ENCODE measurements around the gene TRIM26. TPM values are rescaled to one million over a fixed set of nuclear protein-coding genes. Genes with fewer than 3 reads are reported as not detected.

TRIM26 gene
- total RNA-seq, 1 donor from 2014 or later: 24.2 TPM

DNA sequence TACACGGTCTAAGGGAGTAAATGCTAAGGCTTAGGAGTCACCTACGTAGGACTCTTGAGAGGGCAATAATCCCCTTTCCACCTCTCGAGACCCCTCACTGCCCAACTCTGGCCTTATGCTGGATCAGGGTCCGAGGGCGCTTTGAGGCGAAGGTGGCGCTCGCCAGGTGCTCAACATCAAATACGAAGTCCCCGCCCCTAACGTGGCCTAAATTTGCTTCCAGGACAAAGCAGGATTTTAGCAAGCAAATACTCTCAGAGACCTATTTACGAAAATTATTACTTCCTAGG, 406 bp upstream of the TRIM26 start:
- intact Hi-C loops (cut with DNase I): loop anchor here (5.0 kb wide), 1 partner anchor 114 kb away; the partner anchor contains the start of gene TRIM39

GRCh38 chr6:30211899-30212298, 1.3 kb downstream of the TRIM26 start:
- intact Hi-C loops (cut with DNase I): loop anchor here (5.0 kb wide), 1 partner anchor 115 kb away; the partner anchor contains the start of gene TRIM39
- DNase-seq (ENCODE audit: low spot score): no peak

More for the DNA sequence above, 406 bp upstream of the TRIM26 start:
- DNase-seq (ENCODE audit: low spot score): no peak

DNA sequence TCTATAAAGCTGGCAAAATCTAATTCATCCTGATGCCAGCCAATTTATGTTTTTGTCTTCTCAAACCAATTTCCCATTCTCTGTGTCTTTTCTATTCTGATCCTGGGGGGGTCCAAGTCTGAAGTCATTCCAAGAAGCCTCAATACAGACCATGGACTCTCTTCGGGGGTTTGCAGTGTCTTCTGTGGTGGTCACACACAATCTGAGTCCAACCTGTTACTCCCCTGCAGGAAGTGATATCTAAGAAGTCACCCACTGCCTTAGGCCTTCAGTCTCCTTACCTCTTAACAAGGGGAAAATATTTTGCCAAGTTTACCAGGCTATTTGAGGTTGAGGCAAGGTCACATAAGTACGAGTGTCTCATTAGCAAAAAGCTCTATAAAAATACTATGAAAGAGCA, 1.9 kb downstream of the TRIM26 start:
- intact Hi-C loops (cut with DNase I): loop anchor here (5.0 kb wide), 1 partner anchor 116 kb away; the partner anchor contains the start of gene TRIM39
- DNase-seq (ENCODE audit: low spot score): no peak

DNA sequence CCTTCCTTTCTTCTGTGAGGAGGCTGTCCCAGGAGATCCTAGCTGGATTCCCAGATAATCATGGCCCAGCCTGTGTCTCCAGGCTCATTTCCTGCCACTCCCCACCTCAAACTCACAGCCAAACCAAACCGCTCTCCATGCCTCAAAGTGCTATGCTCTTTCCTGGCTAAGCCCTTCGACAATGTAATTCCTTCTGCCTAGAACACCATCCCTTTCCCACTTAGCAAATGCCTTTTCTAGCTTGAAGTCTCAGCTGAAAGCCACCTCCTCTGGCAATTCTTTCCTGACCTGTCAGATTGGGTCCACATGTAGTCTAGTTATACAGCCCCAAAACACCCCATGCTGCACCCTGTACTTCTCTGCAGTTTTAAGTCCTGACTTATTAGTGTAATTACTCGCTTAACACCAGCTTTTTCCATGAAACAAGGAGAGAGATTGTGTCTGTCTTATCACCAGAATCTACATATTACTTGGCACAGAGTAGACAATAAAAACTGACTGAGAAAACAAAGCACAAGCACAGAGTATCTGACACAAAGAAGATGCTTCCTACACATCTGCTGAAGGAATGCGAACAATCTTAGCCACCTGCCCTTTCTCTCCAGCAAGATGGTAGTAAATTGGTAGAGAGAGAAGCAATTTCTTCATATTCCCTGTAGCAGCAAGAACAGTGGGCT, 5.4 kb downstream of the TRIM26 start:
- DNase-seq (ENCODE audit: low spot score): no peak

DNA sequence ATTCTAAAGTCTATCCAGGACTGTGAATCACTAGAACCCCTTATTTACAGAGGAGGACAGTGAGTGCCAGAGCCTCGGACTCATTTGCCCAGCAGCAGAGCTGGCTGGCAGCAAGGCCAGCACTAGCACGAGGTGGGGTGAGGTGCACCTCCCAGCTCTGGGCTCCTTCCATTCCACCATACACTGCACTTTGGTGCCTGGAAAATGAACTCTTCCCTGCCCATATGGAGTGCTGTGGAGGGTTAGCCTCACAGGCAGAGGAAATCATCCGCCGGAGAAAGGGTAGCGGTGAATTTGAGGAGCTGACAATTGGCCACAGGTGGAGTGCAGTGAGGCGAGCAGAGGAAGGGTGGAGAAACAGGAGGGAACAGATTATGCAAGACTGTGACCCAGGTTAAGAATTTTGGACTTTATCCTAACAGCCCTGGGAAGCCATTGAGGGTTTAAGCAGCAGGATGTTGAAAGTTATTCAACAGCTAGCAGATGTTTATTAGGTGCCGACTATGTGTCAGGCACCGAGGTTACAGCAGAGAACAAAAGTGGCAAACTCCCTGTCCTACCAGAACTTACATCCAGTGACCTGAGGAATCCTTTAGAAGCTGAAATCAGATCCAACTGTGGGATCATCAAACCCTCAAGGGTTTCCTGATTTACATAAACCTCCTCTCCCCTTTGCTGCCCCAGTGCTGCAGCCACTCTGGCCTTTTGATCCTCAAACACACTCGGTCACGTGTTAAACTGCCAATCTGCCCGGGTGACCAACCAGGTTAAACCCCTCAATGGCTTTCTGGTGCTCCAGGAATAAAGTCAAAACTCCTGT, 6.2 kb downstream of the TRIM26 start:
- intact Hi-C loops (cut with DNase I): no loop called here
- DNase-seq (ENCODE audit: low spot score): no peak

More for the DNA sequence above, 5.4 kb downstream of the TRIM26 start:
- intact Hi-C loops (cut with DNase I): no loop called here

DNA sequence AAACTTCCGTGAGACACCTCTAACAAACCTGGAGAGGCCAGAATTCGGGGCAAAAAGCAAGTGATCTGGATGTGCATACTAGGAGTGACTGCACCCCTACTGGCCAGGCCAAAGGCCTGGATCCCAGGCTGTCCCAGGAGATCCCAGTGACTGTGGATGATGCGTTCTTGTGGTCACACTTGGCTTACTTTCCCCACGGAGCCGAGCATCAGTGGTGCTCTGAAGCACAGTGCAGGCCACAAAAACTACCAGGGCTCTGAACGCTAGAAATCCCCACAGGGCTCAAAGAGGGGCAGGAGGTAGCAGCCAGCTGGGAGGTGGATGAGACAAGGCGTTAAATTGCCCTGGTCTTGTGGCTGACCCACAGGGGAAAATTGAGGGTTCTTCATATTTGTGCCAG, 7.1 kb downstream of the TRIM26 start:
- no peak for DNase-seq (ENCODE audit: low spot score)
- intact Hi-C loops (cut with DNase I): no loop called here

DNA sequence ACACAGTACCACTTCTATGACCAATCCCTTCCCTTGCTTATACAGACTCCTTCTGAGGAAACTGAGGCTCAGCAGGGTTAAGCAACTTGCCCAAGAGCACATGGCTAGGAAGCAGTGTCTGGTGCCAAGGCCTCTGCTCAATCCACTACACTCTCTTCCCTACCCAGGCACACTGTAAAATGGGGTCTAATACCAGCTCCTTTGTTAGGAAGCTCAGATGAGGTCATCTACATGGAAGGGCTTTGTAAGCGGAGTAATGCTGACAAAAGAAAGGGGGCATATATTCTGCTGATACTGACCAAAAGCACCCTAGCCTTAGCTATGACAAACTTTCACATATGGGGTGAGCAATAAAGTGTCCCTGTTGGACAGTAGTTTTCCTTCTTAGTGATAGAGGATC, 9.1 kb downstream of the TRIM26 start:
- no peak for DNase-seq (ENCODE audit: low spot score)
- intact Hi-C loops (cut with DNase I): no loop called here

- intact Hi-C loops (cut with DNase I): no loop called here
- DNase-seq (ENCODE audit: low spot score): no peak
Measured at GRCh38 chr6:30202366-30202765, 10.8 kb downstream of the TRIM26 start.

DNA sequence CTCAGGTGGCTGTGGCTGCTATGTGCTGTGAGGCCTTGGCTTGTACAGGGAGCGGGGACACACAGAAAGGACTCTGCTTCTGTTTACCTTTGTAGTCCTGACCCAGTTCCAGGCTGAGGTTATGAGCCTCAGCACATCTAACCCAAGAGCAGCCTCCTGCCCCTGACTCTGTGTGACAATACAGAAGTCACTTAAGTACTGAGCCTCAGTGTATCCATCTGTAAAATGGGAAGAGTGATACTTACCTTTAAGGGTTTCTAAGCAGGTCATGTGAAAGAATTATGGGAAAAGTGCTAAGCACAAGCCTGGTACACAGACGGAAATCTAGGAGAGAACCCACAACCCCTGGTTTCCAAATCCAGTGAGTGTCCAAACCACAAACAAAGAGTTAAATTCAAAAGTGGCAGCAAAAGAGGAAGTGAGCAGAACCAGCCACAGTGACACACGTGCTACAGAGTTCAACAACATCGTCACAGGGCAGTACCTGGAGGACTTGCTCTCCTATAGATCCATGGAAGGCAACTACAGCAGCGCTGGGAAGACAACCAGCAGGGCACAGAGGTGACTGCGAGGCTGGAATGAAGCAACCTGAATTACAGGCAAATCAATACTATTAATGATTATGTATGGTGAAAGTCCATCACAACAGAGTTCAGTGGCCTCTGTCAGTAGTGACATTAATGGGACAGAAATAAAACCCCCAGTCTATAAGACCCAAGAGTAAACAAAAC, 12.5 kb downstream of the TRIM26 start:
- no peak for DNase-seq (ENCODE audit: low spot score)
- intact Hi-C loops (cut with DNase I): no loop called here

GRCh38 chr6:30198166-30199084, 14.8 kb downstream of the TRIM26 start:
- intact Hi-C loops (cut with DNase I): no loop called here
- DNase-seq (ENCODE audit: low spot score): no peak

GRCh38 chr6:30196376-30196775, 16.8 kb downstream of the TRIM26 start:
- DNase-seq (ENCODE audit: low spot score): no peak
- intact Hi-C loops (cut with DNase I): no loop called here

GRCh38 chr6:30195951-30196350, 17.3 kb downstream of the TRIM26 start:
- intact Hi-C loops (cut with DNase I): no loop called here
- no peak for DNase-seq (ENCODE audit: low spot score)

DNA sequence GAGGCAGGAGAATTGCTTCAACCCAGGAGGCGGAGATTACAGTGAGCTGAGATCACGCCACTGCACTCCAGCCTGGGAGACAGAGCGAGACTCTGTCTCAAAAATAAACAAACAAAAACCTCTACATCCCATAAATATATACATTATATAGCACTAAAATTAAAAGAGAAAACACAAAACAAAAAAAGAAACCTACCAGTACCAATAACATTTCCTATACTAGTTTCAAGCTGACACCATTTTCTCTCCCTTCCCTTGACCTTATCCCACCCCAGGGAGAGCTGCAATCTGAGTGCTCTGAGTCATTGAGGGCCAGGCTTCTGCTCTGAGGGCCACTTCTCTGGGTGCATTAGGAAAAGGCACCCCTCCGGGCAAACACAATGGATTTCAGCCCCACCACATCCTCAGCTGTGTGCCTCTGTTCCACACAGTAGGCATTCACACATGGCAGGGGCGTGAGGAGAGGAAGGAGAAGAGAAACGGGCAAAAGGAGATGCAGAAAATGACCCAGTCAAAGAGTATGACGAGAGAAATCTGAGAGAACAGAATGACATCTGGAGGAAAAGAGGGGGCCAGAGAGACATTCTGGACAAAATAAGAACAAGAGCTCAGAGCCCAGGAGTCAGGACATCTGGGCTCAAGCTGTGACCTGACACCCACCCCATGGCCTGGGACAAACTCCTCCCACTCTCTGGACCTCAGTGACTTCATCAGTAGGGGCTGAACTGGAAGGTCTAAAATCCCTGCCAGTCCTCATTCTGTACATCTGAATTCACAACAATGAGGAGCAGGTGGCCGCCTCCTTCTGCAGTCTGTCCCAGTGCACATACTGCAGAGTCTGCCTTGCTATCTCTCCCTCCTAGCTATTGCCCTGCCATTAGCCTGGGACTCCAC, 18.2 kb downstream of the TRIM26 start:
- DNase-seq (ENCODE audit: low spot score): no peak
- intact Hi-C loops (cut with DNase I): no loop called here

DNA sequence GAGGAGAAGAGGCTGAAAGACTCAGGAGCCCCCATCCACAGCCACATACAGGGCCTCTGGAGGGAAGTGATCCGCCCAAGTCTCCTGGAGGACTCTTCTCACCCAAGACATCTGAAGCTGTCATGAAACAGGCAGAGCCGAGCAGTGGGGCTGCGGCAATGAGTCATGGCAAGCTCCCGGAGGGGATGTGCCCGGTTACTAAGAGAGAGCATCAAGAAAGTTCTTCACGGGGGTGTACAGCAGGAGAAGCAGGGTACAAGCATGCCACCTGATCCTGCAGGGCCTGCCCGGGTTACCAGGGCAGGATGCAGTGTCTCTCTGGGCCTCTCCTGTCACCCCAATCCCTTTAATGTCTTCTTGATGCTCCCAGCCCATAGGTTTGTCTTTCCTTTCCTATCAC, 21.1 kb downstream of the TRIM26 start:
- DNase-seq (ENCODE audit: low spot score): no peak
- intact Hi-C loops (cut with DNase I): no loop called here

- intact Hi-C loops (cut with DNase I): no loop called here
Measured at GRCh38 chr6:30188541-30188940, 24.7 kb downstream of the TRIM26 start.

GRCh38 chr6:30185846-30186484, 27.2 kb downstream of the TRIM26 start:
- intact Hi-C loops (cut with DNase I): no loop called here
- DNase-seq (ENCODE audit: low spot score): no peak

More at GRCh38 chr6:30188541-30188940, 24.7 kb downstream of the TRIM26 start:
- no peak for DNase-seq (ENCODE audit: low spot score)

DNA sequence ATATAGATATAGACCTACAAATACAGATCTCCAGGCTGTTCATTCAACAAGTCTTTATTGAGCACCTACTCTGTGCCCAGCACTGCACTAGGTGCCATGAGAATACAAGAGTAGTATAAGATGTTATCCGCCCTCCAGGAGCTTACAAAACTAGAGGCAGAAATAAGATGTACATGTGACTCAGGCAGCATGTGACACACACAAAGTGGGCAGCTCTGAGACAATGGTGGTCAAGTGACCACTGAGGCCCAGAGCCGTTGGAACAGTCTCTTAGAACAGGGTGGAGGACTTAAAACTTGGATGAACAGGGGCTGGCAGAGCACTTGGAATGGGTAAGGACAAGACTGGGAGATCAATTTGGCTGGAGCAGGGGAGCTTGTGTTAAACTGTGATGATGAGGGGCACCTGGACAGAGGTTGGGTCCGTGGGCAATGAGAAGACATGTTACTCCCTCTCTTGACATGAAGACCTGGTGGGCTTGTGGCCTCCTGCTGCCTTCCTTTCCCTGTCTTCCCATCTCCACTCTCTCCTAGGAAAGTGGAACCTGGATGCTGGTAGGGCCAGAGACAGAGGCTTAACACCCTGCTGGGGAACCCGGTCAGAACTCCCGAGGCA, 28.7 kb downstream of the TRIM26 start:
- no peak for DNase-seq (ENCODE audit: low spot score)
- intact Hi-C loops (cut with DNase I): no loop called here

GRCh38 chr6:30180145-30180544, 33.1 kb downstream of the TRIM26 start:
- intact Hi-C loops (cut with DNase I): no loop called here
- no peak for DNase-seq (ENCODE audit: low spot score)

All from cardiac septum (tissue), 1 donor.